HepG2 (cell line): Measurements from ENCODE around the gene CASP7.

Experiments
- ESRRA ChIP-seq: sonication (generic); formaldehyde crosslinking; IDR thresholded peaks from 2 replicates; pipeline ENCODE4 v1.5.1; 2020; ENCODE audit warnings: mild to moderate bottlenecking, low read depth, missing genetic modification reagents
- HDAC2 ChIP-seq: sonication (generic); formaldehyde crosslinking; IDR thresholded peaks from 2 replicates; pipeline ENCODE4 v1.4.0; 2020; ENCODE audit warnings: missing genetic modification reagents
- MAFF ChIP-seq: IDR thresholded peaks from 2 replicates; pipeline ENCODE4 v1.6.1; 2011; ENCODE audit warnings: low read depth, low read length, improper control_type of control experiment
- POLR2AphosphoS5 ChIP-seq: IDR thresholded peaks from 2 replicates; pipeline ENCODE4 v1.6.1; 2012; ENCODE audit warnings: low read depth, low read length
- SMAD3 ChIP-seq: sonication (generic); formaldehyde crosslinking; IDR thresholded peaks from 2 replicates; pipeline ENCODE4 v1.4.0; 2020; ENCODE audit warnings: missing genetic modification reagents
- ZBTB42 ChIP-seq: sonication (generic); formaldehyde crosslinking; IDR thresholded peaks from 2 replicates; pipeline ENCODE4 v1.5.0; 2020; ENCODE audit warnings: mild to moderate bottlenecking, missing genetic modification reagents
- ZNF24 ChIP-seq: fragments of 450-650 bp; IDR thresholded peaks from 2 replicates; pipeline ENCODE4 v1.6.1; 2017; ENCODE audit warnings: antibody characterized with exemption, mild to moderate bottlenecking
- ZNF775 ChIP-seq: sonication (generic); formaldehyde crosslinking; IDR thresholded peaks from 2 replicates; pipeline ENCODE4 v1.4.0; 2020; ENCODE audit warnings: missing genetic modification reagents, mild to moderate bottlenecking, moderate library complexity, borderline replicate concordance
- TF ChIP-seq, protein P1 (sequence below): IDR thresholded peaks from 2 replicates; pipeline ENCODE4 v1.6.1; 2018; ENCODE audit warnings: missing genetic modification reagents, mild to moderate bottlenecking, missing compliant biosample characterization
- TF ChIP-seq, protein P2 (sequence below): sonication (generic); formaldehyde crosslinking; IDR thresholded peaks from 2 replicates; pipeline ENCODE4 v1.4.0; 2020; ENCODE audit warnings: mild to moderate bottlenecking, missing genetic modification reagents
- TF ChIP-seq, protein P3 (sequence below): sonication (generic); formaldehyde crosslinking; IDR thresholded peaks from 2 replicates; pipeline ENCODE4 v1.5.0; 2020; ENCODE audit warnings: mild to moderate bottlenecking, missing genetic modification reagents, moderate library complexity
- TF ChIP-seq, protein P4 (sequence below): sonication (generic); IDR thresholded peaks from 2 replicates; pipeline ENCODE4 v1.6.1; 2016; ENCODE audit warnings: low read depth, borderline replicate concordance

DNA sequence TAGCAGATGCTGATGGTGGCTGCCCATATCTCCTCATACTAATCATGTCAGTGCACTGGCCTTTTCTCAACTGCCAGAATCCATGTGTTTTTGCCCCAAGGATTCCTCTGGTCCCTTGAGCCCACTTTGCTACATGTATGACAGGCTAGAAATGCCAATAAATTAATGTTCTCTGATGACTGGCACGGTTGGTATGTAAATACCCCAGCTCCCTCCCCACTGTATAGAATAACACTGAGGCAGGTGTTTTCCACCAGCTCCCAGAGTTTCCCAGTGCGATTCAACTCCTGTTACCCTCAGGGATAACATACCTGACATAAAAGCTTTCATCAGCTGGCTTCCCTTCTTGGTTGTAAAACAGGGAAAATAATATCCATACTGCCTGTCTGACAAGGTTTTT lies 62.8 kb downstream of the CASP7 start:
- no peak for TF ChIP-seq ZNF24
- no peak for TF ChIP-seq ESRRA
- TF ChIP-seq, protein P1, sequence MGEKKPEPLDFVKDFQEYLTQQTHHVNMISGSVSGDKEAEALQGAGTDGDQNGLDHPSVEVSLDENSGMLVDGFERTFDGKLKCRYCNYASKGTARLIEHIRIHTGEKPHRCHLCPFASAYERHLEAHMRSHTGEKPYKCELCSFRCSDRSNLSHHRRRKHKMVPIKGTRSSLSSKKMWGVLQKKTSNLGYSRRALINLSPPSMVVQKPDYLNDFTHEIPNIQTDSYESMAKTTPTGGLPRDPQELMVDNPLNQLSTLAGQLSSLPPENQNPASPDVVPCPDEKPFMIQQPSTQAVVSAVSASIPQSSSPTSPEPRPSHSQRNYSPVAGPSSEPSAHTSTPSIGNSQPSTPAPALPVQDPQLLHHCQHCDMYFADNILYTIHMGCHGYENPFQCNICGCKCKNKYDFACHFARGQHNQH (CRISPR knock-in tag), result no peak
- no peak for TF ChIP-seq MAFF
- TF ChIP-seq POLR2AphosphoS5, result no peak
- no peak for TF ChIP-seq ZBTB42 (CRISPR knock-in tag)
- TF ChIP-seq, protein P2, sequence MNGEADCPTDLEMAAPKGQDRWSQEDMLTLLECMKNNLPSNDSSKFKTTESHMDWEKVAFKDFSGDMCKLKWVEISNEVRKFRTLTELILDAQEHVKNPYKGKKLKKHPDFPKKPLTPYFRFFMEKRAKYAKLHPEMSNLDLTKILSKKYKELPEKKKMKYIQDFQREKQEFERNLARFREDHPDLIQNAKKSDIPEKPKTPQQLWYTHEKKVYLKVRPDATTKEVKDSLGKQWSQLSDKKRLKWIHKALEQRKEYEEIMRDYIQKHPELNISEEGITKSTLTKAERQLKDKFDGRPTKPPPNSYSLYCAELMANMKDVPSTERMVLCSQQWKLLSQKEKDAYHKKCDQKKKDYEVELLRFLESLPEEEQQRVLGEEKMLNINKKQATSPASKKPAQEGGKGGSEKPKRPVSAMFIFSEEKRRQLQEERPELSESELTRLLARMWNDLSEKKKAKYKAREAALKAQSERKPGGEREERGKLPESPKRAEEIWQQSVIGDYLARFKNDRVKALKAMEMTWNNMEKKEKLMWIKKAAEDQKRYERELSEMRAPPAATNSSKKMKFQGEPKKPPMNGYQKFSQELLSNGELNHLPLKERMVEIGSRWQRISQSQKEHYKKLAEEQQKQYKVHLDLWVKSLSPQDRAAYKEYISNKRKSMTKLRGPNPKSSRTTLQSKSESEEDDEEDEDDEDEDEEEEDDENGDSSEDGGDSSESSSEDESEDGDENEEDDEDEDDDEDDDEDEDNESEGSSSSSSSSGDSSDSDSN, result no peak
- TF ChIP-seq, protein P3, sequence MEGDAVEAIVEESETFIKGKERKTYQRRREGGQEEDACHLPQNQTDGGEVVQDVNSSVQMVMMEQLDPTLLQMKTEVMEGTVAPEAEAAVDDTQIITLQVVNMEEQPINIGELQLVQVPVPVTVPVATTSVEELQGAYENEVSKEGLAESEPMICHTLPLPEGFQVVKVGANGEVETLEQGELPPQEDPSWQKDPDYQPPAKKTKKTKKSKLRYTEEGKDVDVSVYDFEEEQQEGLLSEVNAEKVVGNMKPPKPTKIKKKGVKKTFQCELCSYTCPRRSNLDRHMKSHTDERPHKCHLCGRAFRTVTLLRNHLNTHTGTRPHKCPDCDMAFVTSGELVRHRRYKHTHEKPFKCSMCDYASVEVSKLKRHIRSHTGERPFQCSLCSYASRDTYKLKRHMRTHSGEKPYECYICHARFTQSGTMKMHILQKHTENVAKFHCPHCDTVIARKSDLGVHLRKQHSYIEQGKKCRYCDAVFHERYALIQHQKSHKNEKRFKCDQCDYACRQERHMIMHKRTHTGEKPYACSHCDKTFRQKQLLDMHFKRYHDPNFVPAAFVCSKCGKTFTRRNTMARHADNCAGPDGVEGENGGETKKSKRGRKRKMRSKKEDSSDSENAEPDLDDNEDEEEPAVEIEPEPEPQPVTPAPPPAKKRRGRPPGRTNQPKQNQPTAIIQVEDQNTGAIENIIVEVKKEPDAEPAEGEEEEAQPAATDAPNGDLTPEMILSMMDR (CRISPR knock-in tag), result no peak
- TF ChIP-seq, protein P4, sequence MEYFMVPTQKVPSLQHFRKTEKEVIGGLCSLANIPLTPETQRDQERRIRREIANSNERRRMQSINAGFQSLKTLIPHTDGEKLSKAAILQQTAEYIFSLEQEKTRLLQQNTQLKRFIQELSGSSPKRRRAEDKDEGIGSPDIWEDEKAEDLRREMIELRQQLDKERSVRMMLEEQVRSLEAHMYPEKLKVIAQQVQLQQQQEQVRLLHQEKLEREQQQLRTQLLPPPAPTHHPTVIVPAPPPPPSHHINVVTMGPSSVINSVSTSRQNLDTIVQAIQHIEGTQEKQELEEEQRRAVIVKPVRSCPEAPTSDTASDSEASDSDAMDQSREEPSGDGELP, result no peak
- TF ChIP-seq ZNF775 (CRISPR knock-in tag), result no peak
- TF ChIP-seq HDAC2 (CRISPR knock-in tag), result no peak
- TF ChIP-seq SMAD3 (CRISPR knock-in tag), result no peak
